Activated CD4-positive, alpha-beta T cell treated with anti-CD3 and anti-CD28 coated beads for 24 hours (primary cell): ENCODE data around the gene NPAS2.

Experiments used
- DNase-seq, 2 donors: peaks; one replicate each; pipeline ENCODE4 v3.0.0-alpha.2; 2020; ENCODE audit warnings: low read depth in 2 of 2

The NPAS2 gene

DNA sequence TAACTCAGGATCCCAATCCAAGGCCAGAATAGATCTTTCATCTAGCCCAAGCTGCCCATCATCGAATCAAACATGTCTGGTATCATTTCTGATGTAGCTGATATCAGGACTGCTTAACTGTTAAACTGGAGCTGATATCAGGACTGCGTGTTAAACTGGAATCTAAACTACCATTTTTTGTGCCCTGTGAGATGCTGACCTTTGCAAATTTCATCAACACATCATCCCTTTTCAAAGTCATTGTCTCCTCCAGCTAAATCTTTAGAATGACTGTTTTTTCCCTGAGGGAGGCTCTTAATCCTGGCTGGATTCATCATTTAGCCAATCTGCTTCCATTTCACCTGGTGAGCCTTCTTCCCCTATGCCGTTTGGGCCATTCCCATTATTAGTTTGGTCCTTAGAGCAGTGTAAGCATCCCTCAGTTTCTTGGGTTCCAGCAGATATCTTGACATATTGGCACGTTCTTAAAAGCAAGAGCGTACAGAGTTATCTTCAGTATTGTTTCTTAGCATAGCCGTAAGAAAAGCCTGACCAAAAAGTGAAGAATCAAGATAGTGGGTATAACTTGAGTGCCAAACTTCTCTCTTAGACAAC lies 194.4 kb downstream of the NPAS2 start:
- no peak for DNase-seq

- no peak for DNase-seq
Measured at GRCh38 chr2:101017371-101017770, 197.4 kb downstream of the NPAS2 start.

GRCh38 chr2:101018934-101019333 lies 199.0 kb downstream of the NPAS2 start:
- DNase-seq = no peak

GRCh38 chr2:101022221-101022620 lies 202.3 kb downstream of the NPAS2 start:
- DNase-seq = no peak

DNA sequence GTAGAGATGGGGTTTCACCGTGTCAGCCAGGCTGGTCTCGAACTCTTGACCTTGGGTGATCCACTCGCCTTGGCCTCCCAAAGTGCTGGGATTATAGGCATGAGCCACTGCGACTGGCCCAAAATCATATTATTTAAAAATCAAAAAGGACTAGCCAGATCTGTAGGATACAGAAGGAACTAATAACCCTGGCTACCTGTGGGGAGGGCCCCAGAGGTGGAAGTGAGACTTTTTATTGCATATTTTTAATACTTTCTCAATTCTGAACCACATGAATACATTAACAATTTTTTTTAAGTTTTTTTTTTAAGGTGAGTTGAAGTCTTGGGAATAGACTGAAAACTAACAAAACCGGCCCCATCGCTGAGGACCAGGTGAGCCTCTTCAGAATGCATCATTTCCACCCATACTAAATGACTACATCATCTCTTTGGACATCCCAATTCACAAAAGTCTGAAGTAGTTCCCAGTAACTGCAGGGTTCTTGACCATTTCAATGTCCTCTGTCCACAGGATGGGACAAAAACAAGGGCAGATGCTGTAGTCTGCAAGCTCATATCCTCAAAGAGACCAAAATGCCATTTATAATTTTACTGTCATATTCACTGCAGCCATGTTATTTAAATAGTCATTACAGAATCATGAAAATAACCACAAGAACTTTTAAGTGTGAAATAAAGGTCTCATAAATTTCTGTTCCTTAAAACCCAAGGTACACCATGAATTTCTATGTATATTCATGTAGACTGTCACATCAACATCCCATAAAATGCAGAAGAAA lies 203.6 kb downstream of the NPAS2 start:
- no peak for DNase-seq

DNA sequence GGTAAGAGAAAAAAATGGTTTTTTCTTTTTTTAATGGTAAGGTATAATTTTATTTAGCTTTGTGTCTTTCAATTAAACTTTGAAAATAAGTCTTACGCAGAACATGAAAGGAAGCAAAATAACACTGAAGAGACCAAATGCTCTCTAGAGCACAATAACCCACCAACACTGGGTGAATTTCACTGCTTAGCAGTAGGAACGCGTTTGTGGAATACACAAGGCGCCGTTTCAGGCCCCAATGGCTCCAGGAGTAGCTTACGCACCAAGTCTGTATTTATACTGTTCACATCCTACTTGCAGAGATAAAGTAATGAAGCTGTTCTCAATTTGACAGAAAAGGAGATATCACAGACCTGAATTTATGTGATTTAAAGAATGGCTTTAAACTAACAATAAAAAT lies 205.6 kb downstream of the NPAS2 start:
- no peak for DNase-seq

- no peak for DNase-seq
Measured at GRCh38 chr2:101026253-101026701, 206.3 kb downstream of the NPAS2 start.

DNA sequence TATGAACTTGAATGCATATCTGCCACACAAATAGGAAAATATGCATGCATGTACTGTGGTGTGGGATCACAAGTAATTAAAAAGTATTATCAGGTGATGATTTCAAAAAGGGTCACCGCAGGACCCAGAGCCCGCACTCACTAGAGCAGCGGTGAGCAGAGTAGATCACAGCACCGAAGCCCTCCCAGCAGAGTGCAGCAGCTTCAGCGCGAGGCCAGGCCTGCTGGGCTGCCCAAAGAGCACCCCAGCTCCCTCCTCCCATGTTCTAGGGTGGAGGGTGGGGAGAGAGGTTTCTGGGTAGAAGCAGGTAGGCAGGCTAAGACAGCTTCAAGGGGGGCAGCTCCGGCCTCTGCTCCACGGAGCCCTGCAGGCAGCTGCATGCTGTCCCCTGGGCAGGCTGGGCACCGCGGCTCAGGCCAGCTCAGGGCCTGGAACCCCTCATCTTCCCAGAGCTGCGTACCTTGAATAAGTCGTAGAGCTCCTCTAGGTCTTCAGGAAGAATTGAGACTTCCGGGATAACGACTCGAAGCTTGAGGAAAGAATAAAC lies 207.1 kb downstream of the NPAS2 start:
- no peak for DNase-seq

GRCh38 chr2:101027852-101028251 lies 207.9 kb downstream of the NPAS2 start:
- DNase-seq = no peak

- DNase-seq = no peak
Measured at GRCh38 chr2:101030866-101031554, 211.1 kb downstream of the NPAS2 start.

DNA sequence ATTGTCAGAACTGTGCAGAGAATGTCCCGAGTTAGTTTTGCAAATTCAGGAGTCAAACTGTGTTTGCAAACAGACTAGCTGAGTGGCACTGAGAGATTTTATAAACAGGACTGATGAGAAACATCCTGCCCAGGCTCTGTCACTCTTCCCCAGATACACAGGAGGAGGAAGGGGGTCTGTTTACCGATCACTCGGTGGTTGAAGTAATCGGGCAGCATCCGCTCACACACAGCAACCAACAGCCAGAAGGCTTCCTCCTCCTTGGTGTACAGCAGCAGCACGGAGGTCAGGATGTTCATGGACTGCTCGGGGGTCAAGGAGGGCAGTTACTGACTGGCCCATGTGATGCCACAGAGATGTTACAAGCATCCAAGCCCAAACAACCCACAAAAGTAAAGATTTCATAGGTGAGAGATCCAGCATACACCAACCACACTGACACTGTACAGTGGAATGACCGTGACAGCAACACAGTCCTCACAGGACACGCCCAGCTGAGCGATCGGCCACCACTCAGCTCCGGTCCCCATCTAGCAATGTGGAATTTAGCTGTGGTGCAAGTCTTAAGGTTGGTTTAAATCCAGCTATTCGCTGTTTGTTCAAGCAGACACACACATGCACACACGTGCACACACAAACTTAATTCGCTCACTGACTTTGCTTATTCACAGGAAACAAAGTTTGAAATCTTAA lies 212.3 kb downstream of the NPAS2 start:
- no peak for DNase-seq

DNA sequence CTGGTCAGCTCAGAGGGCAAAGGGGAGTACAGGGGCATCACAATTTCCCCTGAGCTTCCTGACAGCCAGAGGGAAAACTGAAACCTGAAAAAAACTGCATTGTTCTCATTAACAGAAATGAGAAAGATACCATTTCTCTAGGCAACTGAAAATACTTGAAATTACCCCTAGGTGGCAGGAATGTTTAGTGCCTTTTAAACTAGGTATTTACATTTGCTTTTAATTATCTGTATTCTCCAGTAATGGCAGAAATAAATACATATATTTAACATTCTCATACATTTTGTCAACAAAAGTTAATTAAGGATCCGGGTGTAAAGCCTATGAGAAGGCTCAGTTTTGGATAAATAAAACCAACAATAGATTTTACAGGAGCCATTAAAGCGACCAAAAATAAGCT lies 216.6 kb downstream of the NPAS2 start:
- DNase-seq = no peak

- DNase-seq = no peak
Measured at GRCh38 chr2:101037161-101037755, 217.3 kb downstream of the NPAS2 start.

DNA sequence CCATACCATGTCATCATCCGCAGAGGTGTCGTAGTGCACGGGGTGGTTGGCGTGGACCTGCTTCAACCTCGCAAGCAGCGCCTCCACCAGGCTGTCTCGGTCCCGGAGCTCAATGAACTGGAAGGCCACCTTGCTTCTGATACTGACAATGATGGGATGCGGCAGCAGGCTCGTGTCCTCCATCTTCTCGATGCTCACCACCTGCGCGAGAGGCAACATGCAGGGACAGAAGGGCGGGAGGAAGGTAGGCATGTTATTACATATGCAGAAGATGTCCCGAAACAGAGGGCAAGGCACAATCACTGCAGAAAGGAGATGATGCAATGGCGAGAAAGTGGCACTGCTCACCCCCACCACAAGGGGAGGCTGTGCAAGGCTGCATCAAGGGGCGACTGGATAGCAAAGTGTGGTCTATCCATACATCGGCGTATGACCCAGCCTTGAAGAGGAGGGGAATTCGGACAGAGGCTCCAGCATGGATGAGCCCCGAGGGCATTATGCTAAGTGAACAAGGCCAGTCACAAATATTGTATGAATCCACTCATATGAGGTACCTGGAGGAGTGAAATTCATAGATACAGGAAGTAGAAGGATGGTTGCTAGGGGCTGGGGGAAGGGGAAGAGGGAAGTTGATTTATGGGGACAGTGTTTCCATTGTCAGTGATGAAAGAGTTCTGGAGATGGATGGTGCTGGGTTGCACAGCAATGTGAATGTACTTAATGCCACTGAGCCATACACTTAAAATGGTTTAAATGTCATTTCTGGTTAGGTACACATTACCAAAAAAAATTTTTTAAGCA lies 218.7 kb downstream of the NPAS2 start:
- DNase-seq = no peak

- DNase-seq = no peak
Measured at GRCh38 chr2:101040072-101040471, 220.1 kb downstream of the NPAS2 start.

DNA sequence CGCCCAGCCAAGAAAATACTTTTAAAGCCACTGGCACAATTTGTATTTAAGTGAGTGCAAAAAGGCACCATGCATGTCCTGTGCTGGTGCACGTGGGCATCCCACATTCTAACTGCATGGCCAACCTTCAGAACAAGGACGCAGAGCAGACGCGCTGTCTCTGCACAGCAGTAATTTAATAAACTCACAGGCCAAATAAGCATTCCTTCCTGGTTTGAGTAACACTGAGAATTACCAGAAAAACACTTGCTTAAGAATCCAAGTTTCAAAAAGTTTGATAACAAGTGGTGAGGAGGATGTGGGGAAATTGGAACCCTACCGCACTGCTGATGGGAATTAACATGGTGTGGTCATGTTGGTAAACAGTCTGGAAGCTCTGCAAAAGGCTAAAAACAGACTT lies 220.8 kb downstream of the NPAS2 start:
- DNase-seq = no peak

DNA sequence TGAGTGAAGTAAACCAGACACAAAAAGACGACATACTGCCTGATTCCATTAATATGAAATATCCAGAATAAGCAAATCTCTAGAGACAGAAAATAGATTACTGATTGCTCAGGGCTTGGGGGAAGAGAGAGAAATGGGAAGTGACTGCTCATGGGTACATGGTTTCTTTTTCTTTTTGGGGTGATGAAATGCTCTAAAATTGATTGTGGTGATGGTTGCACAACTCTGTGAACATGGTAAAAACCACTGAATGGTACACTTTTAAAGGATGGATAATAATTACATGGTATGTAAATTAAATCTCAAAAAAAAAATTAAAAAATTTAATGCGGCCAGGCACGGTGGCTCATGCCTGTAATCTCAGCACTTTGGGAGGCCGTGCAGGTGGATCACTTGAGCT lies 221.5 kb downstream of the NPAS2 start:
- DNase-seq = no peak

GRCh38 chr2:101045330-101045729 lies 225.4 kb downstream of the NPAS2 start:
- no peak for DNase-seq
